ENCODE measurements around the gene AGPAT3.

GRCh38 chr21:43928222-43929125, 63.5 kb downstream of the AGPAT3 start:
- no peak for TF ChIP-seq CTCF (IDR thresholded peaks at IDR 0.05)
- TF ChIP-seq POLR2A (IDR thresholded peaks at IDR 0.05): no peak

Measured in esophagus squamous epithelium (tissue), 4 donors.